GM12878 (cell line): ENCODE data around the gene PRKCB. TPM values are rescaled to one million over a fixed set of nuclear protein-coding genes. Genes with fewer than 3 reads are reported as not detected.

Source experiments
- ATAC-seq: fragments of 200-7000 bp; cut with Tn5 transposase; 3 replicates; pipeline ENCODE4 v1.9.1; 2020; ENCODE audit warnings: mild to moderate bottlenecking, moderate library complexity
- BruUV-seq: library from RNA; stranded (reverse); fragments of 400-500 nt; replicated peaks from 2 replicates; lab custom pipeline; 2021; lab: Mats Ljungman, UMichigan
- CTCF ChIA-PET: fragments of 300-600 bp; sonication (Branson Sonifier 250); formaldehyde crosslinking; extraction: SDS; loops from one replicate; lab custom pipeline; 2021; ENCODE audit warnings: inconsistent platforms; lab: Yijun Ruan, JAX
- POLR2A ChIA-PET: fragments of 350-600 bp; formaldehyde crosslinking; extraction: SDS; loops from one replicate; lab custom pipeline; 2021; ENCODE audit warnings: inconsistent platforms; lab: Charles Lee
- RAD21 ChIA-PET: fragments of 300-600 bp; sonication (Branson Sonifier 250); formaldehyde crosslinking; loops from one replicate; lab custom pipeline; 2023; ENCODE audit warnings: antibody characterized with exemption; ENCODE audit not compliant: unreplicated experiment; lab: Charles Lee
- SMC1A ChIA-PET: fragments of 300-600 bp; sonication (Branson Sonifier 250); formaldehyde crosslinking; loops from one replicate; lab custom pipeline; 2023; ENCODE audit not compliant: unreplicated experiment, uncharacterized antibody; lab: Charles Lee
- DNase-seq: peaks from one replicate; pipeline ENCODE4 v3.0.0-alpha.2; 2011; ENCODE audit warnings: low read depth, low spot score
- FAIRE-seq: peaks from 3 replicates; lab custom pipeline; 2011; peaks lifted over from hg19 to GRCh38; lab: Jason Lieb, UNC
- H2AFZ ChIP-seq: 2 replicates; pipeline ENCODE4 v1.6.0; 2011; ENCODE audit warnings: low read depth, low read length, control low read depth; ENCODE audit not compliant: control insufficient read depth
- H3K27ac ChIP-seq: 2 replicates; pipeline ENCODE4 v1.5.1; 2011; ENCODE audit warnings: control low read depth; ENCODE audit not compliant: control insufficient read depth, insufficient read depth
- H3K27me3 ChIP-seq, 2 experiments: replicated peaks in 1 of 2; 2 replicates each; pipeline versions ENCODE4 v1.6.0 to v1.6.1; 2011; ENCODE audit warnings: low read length in 1 of 2; ENCODE audit not compliant: control insufficient read depth in 2 of 2, insufficient read depth in 2 of 2
- H3K36me3 ChIP-seq, 2 experiments: 2 replicates each; pipeline ENCODE4 v1.5.1; 2011; ENCODE audit warnings: low read length in 1 of 2; ENCODE audit not compliant: control insufficient read depth in 2 of 2, insufficient read depth in 2 of 2
- H3K4me1 ChIP-seq: 2 replicates; pipeline ENCODE4 v1.6.1; 2011; ENCODE audit warnings: mild to moderate bottlenecking, low read length, moderate library complexity, mixed read lengths; ENCODE audit not compliant: control insufficient read depth, insufficient read depth
- H3K4me2 ChIP-seq: 2 replicates; pipeline ENCODE4 v1.6.0; 2011; ENCODE audit warnings: control low read depth; ENCODE audit not compliant: control insufficient read depth, insufficient read depth
- H3K4me3 ChIP-seq: fragments of 200-600 bp; sonication (generic); 2 replicates; pipeline ENCODE4 v1.5.1; 2016
- H3K79me2 ChIP-seq: 2 replicates; pipeline ENCODE4 v1.6.0; 2011; ENCODE audit warnings: low read length; ENCODE audit not compliant: control insufficient read depth, insufficient read depth
- H3K9ac ChIP-seq: 2 replicates; pipeline ENCODE4 v1.8.0; 2011; ENCODE audit warnings: low read length, control low read depth, mixed read lengths; ENCODE audit not compliant: control insufficient read depth, insufficient read depth
- H3K9me3 ChIP-seq: replicated peaks from 3 replicates; pipeline ENCODE4 v1.5.1; 2011; ENCODE audit warnings: mild to moderate bottlenecking, low read length; ENCODE audit not compliant: control insufficient read depth, insufficient read depth
- H4K20me1 ChIP-seq: 2 replicates; pipeline ENCODE4 v1.6.0; 2011; ENCODE audit not compliant: control insufficient read depth, insufficient read depth
- CHD2 ChIP-seq: IDR thresholded peaks from 2 replicates; pipeline ENCODE4 v1.6.1; 2011; ENCODE audit warnings: low read depth, low read length, improper control_type of control experiment, borderline replicate concordance
- CREB1 ChIP-seq: IDR thresholded peaks from 2 replicates; pipeline ENCODE4 v1.6.1; 2012; ENCODE audit warnings: low read depth, mild to moderate bottlenecking, inconsistent platforms
- MYC ChIP-seq: IDR thresholded peaks from 2 replicates; pipeline ENCODE4 v1.6.1; 2011; ENCODE audit warnings: mild to moderate bottlenecking, low read length, moderate library complexity, inconsistent platforms; ENCODE audit not compliant: insufficient read depth, insufficient replicate concordance, insufficient read length, severe bottlenecking
- NFYA ChIP-seq: IDR thresholded peaks from 2 replicates; pipeline ENCODE4 v1.6.1; 2011; ENCODE audit warnings: low read depth, mild to moderate bottlenecking, low read length, improper control_type of control experiment, borderline replicate concordance
- RUNX3 ChIP-seq: IDR thresholded peaks from 2 replicates; pipeline ENCODE4 v1.6.1; 2012; ENCODE audit warnings: low read length, inconsistent platforms
- SREBF1 ChIP-seq: IDR thresholded peaks from 2 replicates; pipeline ENCODE4 v1.6.1; 2012; ENCODE audit warnings: mild to moderate bottlenecking, low read length
- ZNF687 ChIP-seq: fragments of 450-650 bp; IDR thresholded peaks from 2 replicates; pipeline ENCODE4 v1.6.1; 2017; ENCODE audit warnings: mild to moderate bottlenecking, moderate library complexity
- WGBS: methylation state at CpG from one replicate; pipeline ENCODE4 v1.1.6; 2016; ENCODE audit warnings: low lambda C conversion rate; ENCODE audit not compliant: insufficient replicate concordance, insufficient coverage; ENCODE audit errors: missing lambda C conversion rate; 5-methylcytosine and 5-hydroxymethylcytosine counted together
- in situ Hi-C: fragments of 300-500 bp; cut with MboI; formaldehyde crosslinking; loops from 9 replicates; pipeline ENCODE4 v1.14.3; 2018; ENCODE audit warnings: mixed read lengths
- intact Hi-C: fragments of 100-400 bp; cut with micrococcal nuclease; formaldehyde crosslinking; loops from one replicate; pipeline ENCODE4 v1.14.2; 2022; ENCODE audit not compliant: unreplicated experiment
- polyA plus RNA-seq, 11 experiments: library from polyadenylated mRNA; depleted of rRNA in 4 of 11; unstranded in 6 of 11; stranded (reverse) in 5 of 11; fragments of >200 nt; fragmentation: Nextera tagmentation in 4 of 11; fragmentation: Illumina TruSeq in 1 of 11; extraction: Ambion mirVana in 4 of 11; extraction: Trizol in 1 of 11; gene quantifications; 1 replicate in 1 of 11; 2 replicates in 10 of 11; pipeline versions ENCODE4 v1.2.1 to v1.2.3, GENCODE V29; 2011 to 2016; ENCODE audit warnings: inconsistent platforms in 2 of 11, missing spikeins in 2 of 11, low read depth in 1 of 11
- total RNA-seq, 4 experiments: library from RNA; depleted of rRNA in 3 of 4; stranded (reverse); fragments of >200 nt in 3 of 4; fragmentation: Illumina TruSeq in 1 of 4; extraction: Trizol in 1 of 4; gene quantifications; 2 replicates each; pipeline versions ENCODE4 v1.2.1 to v1.2.3, GENCODE V29; 2013 to 2021
- TF ChIP-seq, protein P1 (sequence below): IDR thresholded peaks from 2 replicates; pipeline ENCODE4 v1.6.1; 2012; ENCODE audit warnings: low read depth, low read length, improper control_type of control experiment

PRKCB gene
- total and polyA plus RNA-seq, 10 of the 15 experiments (the other 5 are each of a cell fraction or from before 2014, with no cell fraction given): 21.4 to 158 (median 97.3) TPM

DNA sequence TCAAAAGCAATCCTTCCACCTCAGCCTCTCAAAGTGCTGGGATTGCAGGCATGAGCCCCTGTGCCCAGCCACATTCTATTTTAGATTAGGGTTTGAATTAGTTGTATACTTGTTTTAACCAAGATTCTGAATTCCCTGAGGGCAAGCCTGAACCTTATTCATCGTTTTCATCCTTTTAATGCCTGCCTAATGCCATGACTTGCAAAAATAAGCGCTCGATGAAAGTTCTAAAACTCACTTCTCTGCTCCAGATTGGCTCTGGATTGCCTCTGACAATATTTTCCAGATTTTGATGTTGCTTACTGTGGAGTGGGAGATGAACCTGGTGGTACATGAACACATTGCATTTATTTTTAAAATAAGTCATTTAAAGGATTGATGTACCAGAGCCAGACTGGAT lies 329.5 kb downstream of the PRKCB start (continued):
- TF ChIP-seq MYC (no peak), NFYA (no peak), SREBF1 (no peak), CHD2 (no peak)

DNA sequence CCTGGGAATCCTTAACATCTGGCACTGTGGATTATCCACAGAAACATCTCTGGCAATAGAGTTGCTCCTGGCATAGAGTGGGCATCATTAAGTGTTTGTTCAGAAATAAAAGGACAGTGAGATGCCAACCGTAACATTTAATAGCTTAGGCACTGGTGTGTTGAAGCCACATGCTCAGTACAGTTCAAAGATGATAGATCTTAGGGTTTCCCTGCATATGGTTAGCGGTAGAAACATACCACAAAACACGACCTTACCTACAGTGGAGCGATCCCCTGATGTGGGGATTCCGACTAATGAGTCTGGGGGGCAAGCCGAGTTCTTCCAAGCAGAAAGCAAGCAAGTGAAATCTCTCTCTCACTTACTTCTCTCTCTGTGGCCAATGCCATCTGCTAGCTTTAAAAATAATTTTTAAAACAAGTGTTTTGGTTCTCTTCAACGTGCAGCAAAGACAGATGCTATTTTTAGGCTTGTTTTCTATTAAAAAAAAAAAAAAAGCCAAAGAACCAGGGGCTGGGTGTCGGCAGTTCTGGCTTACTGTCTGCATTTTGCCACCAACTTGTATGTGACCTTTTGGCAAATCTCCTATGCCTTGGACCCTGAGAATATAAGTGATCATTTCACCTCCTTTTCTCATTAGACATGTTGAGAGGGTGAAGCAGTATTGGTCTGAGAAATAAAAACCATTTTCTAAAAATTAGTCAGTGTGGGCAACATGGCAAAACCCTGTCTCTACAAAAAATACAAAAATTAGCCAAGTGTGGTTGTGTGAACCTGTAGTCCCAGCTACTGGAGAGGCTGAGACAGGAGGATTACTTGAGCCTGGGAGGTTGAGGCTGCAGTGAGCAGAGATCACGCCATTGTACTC lies 331.1 kb downstream of the PRKCB start:
- intact Hi-C loops (no loop called here), in situ Hi-C loops (no loop called here)
- H3K27me3 ChIP-seq: no peaks in the 10 kb centered on the region
- no peak overlapping the region for H3K27ac ChIP-seq
- TF ChIP-seq, protein P1, sequence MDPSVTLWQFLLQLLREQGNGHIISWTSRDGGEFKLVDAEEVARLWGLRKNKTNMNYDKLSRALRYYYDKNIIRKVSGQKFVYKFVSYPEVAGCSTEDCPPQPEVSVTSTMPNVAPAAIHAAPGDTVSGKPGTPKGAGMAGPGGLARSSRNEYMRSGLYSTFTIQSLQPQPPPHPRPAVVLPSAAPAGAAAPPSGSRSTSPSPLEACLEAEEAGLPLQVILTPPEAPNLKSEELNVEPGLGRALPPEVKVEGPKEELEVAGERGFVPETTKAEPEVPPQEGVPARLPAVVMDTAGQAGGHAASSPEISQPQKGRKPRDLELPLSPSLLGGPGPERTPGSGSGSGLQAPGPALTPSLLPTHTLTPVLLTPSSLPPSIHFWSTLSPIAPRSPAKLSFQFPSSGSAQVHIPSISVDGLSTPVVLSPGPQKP: no peak
- no peak for TF ChIP-seq CREB1
- TF ChIP-seq NFYA: no peak
- TF ChIP-seq RUNX3: peak; percentile 25; the same call in 1 of the 2 replicates
- no peak for TF ChIP-seq ZNF687
- ChIA-PET RAD21 (no interaction called here), CTCF (interaction anchor here (0.6 to 1.8 kb wide), 4 partner anchors 12 to 338 kb away, joined by 3 to 6 read pairs (median 4); no protein-coding TSS in a partner anchor), POLR2A (no interaction called here), SMC1A (interaction anchor here (0.6 to 1.2 kb wide), 2 partner anchors 18 to 337 kb away, joined by 3 read pairs; no protein-coding TSS in a partner anchor)
- WGBS: 24% methylated on average over 9 of the region's 9 CpGs
- DNase-seq (no peak), ATAC-seq (no peak; the same call in 1 of the 3 replicates), FAIRE-seq (no peak)
- H3K4me1 ChIP-seq: no peaks in the 10 kb centered on the region
- no peak overlapping the region for H3K9ac ChIP-seq
- H3K4me3 ChIP-seq: no peak overlapping the region
- H2AFZ ChIP-seq: no peak overlapping the region
- peaks cover 9 to 20% of the 10 kb centered on the region in 2 experiments; a peak in 3 of 4 replicates for H3K36me3 ChIP-seq
- BruUV-seq: no TSS peak
- H3K79me2 ChIP-seq: no peaks in the 10 kb centered on the region
- no peaks in the 10 kb centered on the region for H3K9me3 ChIP-seq
- no peaks in the 10 kb centered on the region; the same call in 1 of the 2 replicates for H4K20me1 ChIP-seq
- no peak overlapping the region for H3K4me2 ChIP-seq
